Activated CD4-positive, alpha-beta T cell treated with anti-CD3 and anti-CD28 coated beads, Interleukin-2, amount 50 U/mL, for 4 hours (primary cell): ENCODE measurements around the gene NUP98.

ENCODE experiments used
- DNase-seq, 2 experiments: peaks; one replicate each; pipeline ENCODE4 v3.0.0-alpha.2; 2020

The NUP98 gene

GRCh38 chr11:3635641-3636375 lies 161.5 kb downstream of the NUP98 start:
- no peak for DNase-seq

- DNase-seq = no peak
Observed at GRCh38 chr11:3632070-3632660, 165.2 kb downstream of the NUP98 start.

GRCh38 chr11:3631331-3631730 lies 166.0 kb downstream of the NUP98 start:
- DNase-seq = no peak

GRCh38 chr11:3627291-3627690 lies 170.1 kb downstream of the NUP98 start:
- DNase-seq = no peak

GRCh38 chr11:3626250-3626960 lies 170.9 kb downstream of the NUP98 start:
- no peak for DNase-seq
